KOPT-K1 (cell line): Measurements from ENCODE around the gene SUCLG2.
A peak's percentile ranks its signal among the peaks of the same experiment; 100 is the strongest.

Experiments
- H3K27ac ChIP-seq: fragments of 200-600 bp; sonication (generic); 2 replicates; pipeline ENCODE4 v1.5.1; 2016; ENCODE audit warnings: antibody characterized with exemption, mild to moderate bottlenecking, low read depth, low read length; ENCODE audit not compliant: poor library complexity, severe bottlenecking
- H3K36me3 ChIP-seq: fragments of 200-600 bp; sonication (generic); 2 replicates; pipeline ENCODE4 v1.5.1; 2017; ENCODE audit warnings: antibody characterized with exemption, mild to moderate bottlenecking, low read length, moderate library complexity; ENCODE audit not compliant: insufficient read depth
- H3K9me3 ChIP-seq: fragments of 200-600 bp; sonication (generic); 2 replicates; pipeline ENCODE4 v1.5.1; 2017; ENCODE audit warnings: antibody characterized with exemption, low read length, mild to moderate bottlenecking; ENCODE audit not compliant: insufficient read depth, poor library complexity, severe bottlenecking

Gene SUCLG2

GRCh38 chr3:67657192-67657591, 2.8 kb upstream of the SUCLG2 start:
- H3K36me3 ChIP-seq: no peaks in the 10 kb centered on the region
- no peak overlapping the region for H3K27ac ChIP-seq
- no peaks in the 10 kb centered on the region for H3K9me3 ChIP-seq

GRCh38 chr3:67656614-67657013, 2.2 kb upstream of the SUCLG2 start:
- no peak overlapping the region for H3K27ac ChIP-seq
- H3K36me3 ChIP-seq: no peaks in the 10 kb centered on the region
- no peaks in the 10 kb centered on the region for H3K9me3 ChIP-seq

GRCh38 chr3:67655364-67656121, 1.1 kb upstream of the SUCLG2 start:
- Histone ChIP-seq H3K36me3 (no peaks in the 10 kb centered on the region), H3K9me3 (no peaks in the 10 kb centered on the region), H3K27ac (peak overlapping the region; percentile 24)

GRCh38 chr3:67654844-67655177, 399 bp upstream of the SUCLG2 start:
- Histone ChIP-seq H3K36me3 (no peaks in the 10 kb centered on the region), H3K9me3 (no peaks in the 10 kb centered on the region), H3K27ac (peak overlapping the region; percentile 83)

GRCh38 chr3:67653425-67654098, 850 bp downstream of the SUCLG2 start:
- peak overlapping the region; percentile 83 for H3K27ac ChIP-seq
- H3K36me3 ChIP-seq: no peaks in the 10 kb centered on the region
- no peaks in the 10 kb centered on the region for H3K9me3 ChIP-seq

- Histone ChIP-seq H3K27ac (no peak overlapping the region), H3K36me3 (no peaks in the 10 kb centered on the region; the same call in 1 of the 2 replicates), H3K9me3 (no peaks in the 10 kb centered on the region)
Observed at GRCh38 chr3:67650084-67650483, 4.3 kb downstream of the SUCLG2 start.

GRCh38 chr3:67649681-67650080, 4.7 kb downstream of the SUCLG2 start:
- H3K9me3 ChIP-seq: no peaks in the 10 kb centered on the region
- H3K36me3 ChIP-seq: no peaks in the 10 kb centered on the region; the same call in 1 of the 2 replicates
- no peak overlapping the region for H3K27ac ChIP-seq

GRCh38 chr3:67648701-67649100, 5.7 kb downstream of the SUCLG2 start:
- H3K9me3 ChIP-seq: no peaks in the 10 kb centered on the region
- no peaks in the 10 kb centered on the region; the same call in 1 of the 2 replicates for H3K36me3 ChIP-seq
- H3K27ac ChIP-seq: no peak overlapping the region

- no peak overlapping the region for H3K27ac ChIP-seq
- no peaks in the 10 kb centered on the region; the same call in 1 of the 2 replicates for H3K36me3 ChIP-seq
- H3K9me3 ChIP-seq: no peaks in the 10 kb centered on the region
Observed at GRCh38 chr3:67648229-67648628, 6.2 kb downstream of the SUCLG2 start.

GRCh38 chr3:67647390-67647878, 7.0 kb downstream of the SUCLG2 start:
- Histone ChIP-seq H3K9me3 (no peaks in the 10 kb centered on the region), H3K27ac (no peak overlapping the region), H3K36me3 (no peaks in the 10 kb centered on the region; the same call in 1 of the 2 replicates)

GRCh38 chr3:67646586-67647234, 7.7 kb downstream of the SUCLG2 start:
- Histone ChIP-seq H3K27ac (no peak overlapping the region), H3K36me3 (no peaks in the 10 kb centered on the region; the same call in 1 of the 2 replicates), H3K9me3 (no peaks in the 10 kb centered on the region)

GRCh38 chr3:67644827-67645226, 9.6 kb downstream of the SUCLG2 start:
- no peak overlapping the region for H3K27ac ChIP-seq
- H3K36me3 ChIP-seq: no peaks in the 10 kb centered on the region; the same call in 1 of the 2 replicates
- H3K9me3 ChIP-seq: no peaks in the 10 kb centered on the region

GRCh38 chr3:67642734-67643133, 11.7 kb downstream of the SUCLG2 start:
- H3K27ac ChIP-seq: no peak overlapping the region
- no peaks in the 10 kb centered on the region; the same call in 1 of the 2 replicates for H3K36me3 ChIP-seq

GRCh38 chr3:67642190-67642589, 12.2 kb downstream of the SUCLG2 start:
- H3K27ac ChIP-seq: no peak overlapping the region
- H3K9me3 ChIP-seq: no peaks in the 10 kb centered on the region
- no peaks in the 10 kb centered on the region for H3K36me3 ChIP-seq

More at GRCh38 chr3:67642734-67643133, 11.7 kb downstream of the SUCLG2 start:
- H3K9me3 ChIP-seq: no peaks in the 10 kb centered on the region

- Histone ChIP-seq H3K36me3 (no peaks in the 10 kb centered on the region), H3K27ac (no peak overlapping the region), H3K9me3 (no peaks in the 10 kb centered on the region)
Observed at GRCh38 chr3:67641451-67641850, 13.0 kb downstream of the SUCLG2 start.
